K562 (cell line): ENCODE results near the gene EDN2. TPM values are rescaled to one million over a fixed set of nuclear protein-coding genes. Genes with fewer than 3 reads are reported as not detected.

Experiments
- ATAC-seq: fragments of 200-7000 bp; cut with Tn5 transposase; 3 replicates; pipeline ENCODE4 v1.9.1; 2020; ENCODE audit warnings: moderate library complexity
- BruUV-seq: library from RNA; stranded (reverse); fragments of 400-500 nt; replicated peaks from 2 replicates; lab custom pipeline; 2021; lab: Mats Ljungman, UMichigan
- CTCF ChIA-PET: fragments of 300-600 bp; formaldehyde crosslinking; extraction: SDS; loops from one replicate; lab custom pipeline; 2021; ENCODE audit warnings: low intra/inter-chr PET ratio; lab: Yijun Ruan, JAX
- POLR2A ChIA-PET: fragments of 300-600, 350-650 bp; sonication (Branson Sonifier 250); formaldehyde crosslinking; extraction: SDS; loops from one replicate; lab custom pipeline; 2021; ENCODE audit warnings: antibody characterized with exemption, inconsistent platforms; lab: Yijun Ruan, JAX
- DNase-seq, 4 experiments: peaks; one replicate each; pipeline versions ENCODE4 v3.0.0 to v3.0.0-alpha.2; 2011 to 2018; ENCODE audit warnings: low spot score in 3 of 4, mixed read lengths in 3 of 4; ENCODE audit errors: extremely low read depth in 1 of 4
- FAIRE-seq: peaks from 2 replicates; lab custom pipeline; 2011; peaks lifted over from hg19 to GRCh38; lab: Jason Lieb, UNC
- H2AFZ ChIP-seq: 2 replicates; pipeline ENCODE4 v1.6.0; 2011; ENCODE audit warnings: low read depth, low read length, control low read depth, inconsistent platforms
- H3K27ac ChIP-seq: fragments of 200-600 bp; 3 replicates; pipeline ENCODE4 v1.8.0; 2011; ENCODE audit warnings: low read depth, mild to moderate bottlenecking, control low read depth, inconsistent platforms, low read length, moderate library complexity, mixed read lengths; ENCODE audit errors: extremely low read depth
- H3K27me3 ChIP-seq, 2 experiments: fragments of 300-600 bp in 1 of 2; 2 replicates in 1 of 2; 3 replicates in 1 of 2; pipeline versions ENCODE4 v1.6.0 to v1.8.0; 2011; ENCODE audit warnings: inconsistent platforms in 2 of 2, low read length in 2 of 2, mild to moderate bottlenecking in 1 of 2, mixed read lengths in 1 of 2, moderate library complexity in 1 of 2; ENCODE audit not compliant: control insufficient read depth in 2 of 2, insufficient read depth in 2 of 2
- H3K36me3 ChIP-seq: fragments of 300-600 bp; 3 replicates; pipeline ENCODE4 v1.8.0; 2011; ENCODE audit warnings: mild to moderate bottlenecking, low read length, inconsistent platforms; ENCODE audit not compliant: control insufficient read depth, insufficient read depth
- H3K4me1 ChIP-seq, 2 experiments: fragments of 200-600 bp in 1 of 2; replicated peaks in 1 of 2; 2 replicates in 1 of 2; 3 replicates in 1 of 2; pipeline versions ENCODE4 v1.5.1 to v1.8.0; 2011; ENCODE audit warnings: inconsistent platforms in 2 of 2, low read length in 2 of 2, mild to moderate bottlenecking in 1 of 2, mixed read lengths in 1 of 2, moderate library complexity in 1 of 2; ENCODE audit not compliant: control insufficient read depth in 2 of 2, insufficient read depth in 2 of 2
- H3K4me2 ChIP-seq: 2 replicates; pipeline ENCODE4 v1.6.1; 2011; ENCODE audit warnings: low read length, control low read depth, inconsistent platforms, mixed read lengths; ENCODE audit not compliant: insufficient read depth
- H3K4me3 ChIP-seq: fragments of 200-600 bp; sonication (generic), shearing (Covaris generic); 2 replicates; pipeline ENCODE4 v1.5.1; 2016; ENCODE audit warnings: control low read depth, inconsistent platforms
- H3K79me2 ChIP-seq: fragments of 200-600 bp; 3 replicates; pipeline ENCODE4 v1.8.0; 2011; ENCODE audit warnings: low read length, inconsistent platforms; ENCODE audit not compliant: control insufficient read depth, insufficient read depth
- H3K9ac ChIP-seq, 2 experiments: 2 replicates each; pipeline versions ENCODE4 v1.6.0 to v1.6.1; 2011; ENCODE audit warnings: low read depth in 2 of 2, low read length in 2 of 2, control low read depth in 1 of 2, inconsistent platforms in 1 of 2, mild to moderate bottlenecking in 1 of 2, mixed read lengths in 1 of 2; ENCODE audit not compliant: insufficient read depth in 1 of 2
- H3K9me1 ChIP-seq: one replicate; pipeline ENCODE4 v1.6.0; 2011; ENCODE audit warnings: inconsistent platforms, mild to moderate bottlenecking, low read length, moderate library complexity; ENCODE audit not compliant: control insufficient read depth, insufficient read depth
- H3K9me3 ChIP-seq: replicated peaks from 2 replicates; pipeline ENCODE4 v1.5.1; 2011; ENCODE audit warnings: low read depth, low read length, inconsistent platforms; ENCODE audit not compliant: control insufficient read depth, insufficient read depth
- H4K20me1 ChIP-seq: replicated peaks from 2 replicates; pipeline ENCODE4 v1.6.1; 2011; ENCODE audit warnings: low read length, inconsistent platforms, mixed read lengths; ENCODE audit not compliant: control insufficient read depth, insufficient read depth
- GABPB1 ChIP-seq: sonication (generic); formaldehyde crosslinking; IDR thresholded peaks from 2 replicates; pipeline ENCODE4 v1.8.0; 2022; ENCODE audit warnings: mild to moderate bottlenecking, missing genetic modification reagents
- HMG20A ChIP-seq: fragments of 450-650 bp; formaldehyde crosslinking; conservative IDR thresholded peaks from 2 replicates; pipeline ENCODE4 v1.4.0; 2020; ENCODE audit warnings: mild to moderate bottlenecking, mixed read lengths
- MBD2 ChIP-seq: sonication (generic); IDR thresholded peaks from 2 replicates; pipeline ENCODE4 v1.6.1; 2016; ENCODE audit warnings: low read depth, borderline replicate concordance
- MTA2 ChIP-seq: fragments of 450-650 bp; IDR thresholded peaks from 2 replicates; pipeline ENCODE4 v1.6.1; 2016; ENCODE audit warnings: low read depth
- NCOA1 ChIP-seq: fragments of 450-650 bp; IDR thresholded peaks from 2 replicates; pipeline ENCODE4 v1.6.1; 2016; ENCODE audit warnings: low read depth
- NONO ChIP-seq, 2 experiments: fragments of 200-400 bp in 1 of 2; fragments of 450-650 bp in 1 of 2; formaldehyde crosslinking in 1 of 2; IDR thresholded peaks; 2 replicates each; pipeline ENCODE4 v1.6.1; 2017; ENCODE audit warnings: low read depth in 2 of 2, mild to moderate bottlenecking in 2 of 2, moderate library complexity in 2 of 2, low read length in 1 of 2
- PPARD ChIP-seq: fragments of 250-450 bp; sonication (Bioruptor Pico); IDR thresholded peaks from 2 replicates; pipeline ENCODE4 v1.8.0; 2022; ENCODE audit warnings: inconsistent platforms, mild to moderate bottlenecking, moderate library complexity
- SP1 ChIP-seq: sonication (generic); formaldehyde crosslinking; IDR thresholded peaks from 2 replicates; pipeline ENCODE4 v1.8.1; 2022; ENCODE audit warnings: mild to moderate bottlenecking, missing genetic modification reagents
- ZNF778 ChIP-seq: fragments of 450-650 bp; formaldehyde crosslinking; IDR thresholded peaks from 2 replicates; pipeline ENCODE4 v1.4.0; 2020; ENCODE audit warnings: mild to moderate bottlenecking, moderate library complexity
- WGBS: fragments of 100-300 bp; shearing (Covaris generic); methylation state at CpG from one replicate; pipeline ENCODE4 v1.1.6; 2016; ENCODE audit warnings: low coverage, mixed read lengths; ENCODE audit not compliant: insufficient coverage; ENCODE audit errors: missing lambda C conversion rate; 5-methylcytosine and 5-hydroxymethylcytosine counted together
- in situ Hi-C: fragments of 300-500 bp; cut with MboI; formaldehyde crosslinking; loops from 4 replicates; pipeline ENCODE4 v1.15.0; 2018; ENCODE audit warnings: inconsistent platforms, mixed read lengths
- intact Hi-C: fragments of 100-400 bp; cut with micrococcal nuclease; formaldehyde crosslinking; loops from 2 replicates; pipeline ENCODE4 v1.14.2; 2022
- polyA plus RNA-seq, 8 experiments: library from polyadenylated mRNA; depleted of rRNA in 4 of 8; stranded (reverse) in 5 of 8; unstranded in 3 of 8; fragments of >200 nt; fragmentation: Nextera tagmentation in 2 of 8; fragmentation: Illumina TruSeq in 1 of 8; extraction: Ambion mirVana in 2 of 8; extraction: Trizol in 1 of 8; gene quantifications; 2 replicates each; pipeline versions ENCODE4 v1.2.1 to v1.2.3, GENCODE V29; 2011 to 2014; ENCODE audit warnings: inconsistent platforms in 1 of 8, missing spikeins in 1 of 8
- total RNA-seq, 7 experiments: library from RNA; depleted of rRNA in 6 of 7; stranded (reverse); fragments of >200 nt in 6 of 7; fragmentation: Illumina TruSeq in 2 of 7; extraction: Trizol in 2 of 7; gene quantifications; 2 replicates each; pipeline versions ENCODE4 v1.2.1 to v1.2.3, GENCODE V29; 2011 to 2021; ENCODE audit warnings: low replicate concordance in 1 of 7
- TF ChIP-seq, protein P1 (sequence below), 2 experiments: fragments of 450-650 bp in 1 of 2; sonication (generic) in 1 of 2; formaldehyde crosslinking in 1 of 2; IDR thresholded peaks; 2 replicates each; pipeline versions ENCODE4 v1.7.1 to v1.9.0; 2016 to 2022; ENCODE audit warnings: inconsistent platforms in 1 of 2, mild to moderate bottlenecking in 1 of 2, missing genetic modification reagents in 1 of 2
- TF ChIP-seq, protein P2 (sequence below), 3 experiments: IDR thresholded peaks in 2 of 3; conservative IDR thresholded peaks in 1 of 3; 2 replicates each; pipeline ENCODE4 v1.5.1; 2011 to 2012; ENCODE audit warnings: low read length in 3 of 3, mild to moderate bottlenecking in 3 of 3, control low read depth in 2 of 3, improper control_type of control experiment in 1 of 3, inconsistent platforms in 1 of 3, low read depth in 1 of 3, mixed read lengths in 1 of 3, moderate library complexity in 1 of 3; ENCODE audit not compliant: insufficient read depth in 2 of 3

Gene EDN2
- total and polyA plus RNA-seq, 9 of the 15 experiments (the other 6 are each of a cell fraction or from before 2014, with no cell fraction given) = not detected

DNA sequence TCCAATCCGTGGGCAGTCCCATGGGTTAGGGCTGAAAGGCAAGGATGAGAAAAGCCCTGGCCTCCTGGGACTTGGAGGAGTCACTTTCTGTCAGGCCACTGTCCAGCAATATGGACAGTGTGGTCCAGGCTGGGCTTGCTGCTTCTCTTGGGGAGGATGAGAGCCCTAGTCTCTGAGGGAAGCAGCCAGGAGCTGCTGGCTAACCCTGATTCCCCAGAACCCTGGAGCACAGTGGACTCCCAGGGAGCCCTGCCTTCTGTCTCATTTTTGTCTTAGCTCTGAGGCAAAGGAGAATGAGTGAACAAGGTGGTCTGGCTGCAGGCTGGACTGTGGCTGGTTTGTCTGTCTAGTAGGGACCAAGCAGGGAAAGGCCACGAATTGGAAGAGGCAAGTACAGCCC is 23.8 kb upstream of the EDN2 start:
- in situ Hi-C loops = no loop called here
- CTCF ChIA-PET = no interaction called here
- ATAC-seq = no peak
- TF ChIP-seq MTA2 (no peak), SP1 (CRISPR knock-in tag) (no peak), NCOA1 (no peak), PPARD (no peak), MBD2 (no peak), NONO (IDR thresholded peaks at IDR 0.05; ENCODE audit: low read depth in 2 of 2, low read length in 1 of 2) (no peak), HMG20A (CRISPR knock-in tag) (no peak), ZNF778 (no peak), GABPB1 (CRISPR knock-in tag) (no peak)
- TF ChIP-seq, protein P1, sequence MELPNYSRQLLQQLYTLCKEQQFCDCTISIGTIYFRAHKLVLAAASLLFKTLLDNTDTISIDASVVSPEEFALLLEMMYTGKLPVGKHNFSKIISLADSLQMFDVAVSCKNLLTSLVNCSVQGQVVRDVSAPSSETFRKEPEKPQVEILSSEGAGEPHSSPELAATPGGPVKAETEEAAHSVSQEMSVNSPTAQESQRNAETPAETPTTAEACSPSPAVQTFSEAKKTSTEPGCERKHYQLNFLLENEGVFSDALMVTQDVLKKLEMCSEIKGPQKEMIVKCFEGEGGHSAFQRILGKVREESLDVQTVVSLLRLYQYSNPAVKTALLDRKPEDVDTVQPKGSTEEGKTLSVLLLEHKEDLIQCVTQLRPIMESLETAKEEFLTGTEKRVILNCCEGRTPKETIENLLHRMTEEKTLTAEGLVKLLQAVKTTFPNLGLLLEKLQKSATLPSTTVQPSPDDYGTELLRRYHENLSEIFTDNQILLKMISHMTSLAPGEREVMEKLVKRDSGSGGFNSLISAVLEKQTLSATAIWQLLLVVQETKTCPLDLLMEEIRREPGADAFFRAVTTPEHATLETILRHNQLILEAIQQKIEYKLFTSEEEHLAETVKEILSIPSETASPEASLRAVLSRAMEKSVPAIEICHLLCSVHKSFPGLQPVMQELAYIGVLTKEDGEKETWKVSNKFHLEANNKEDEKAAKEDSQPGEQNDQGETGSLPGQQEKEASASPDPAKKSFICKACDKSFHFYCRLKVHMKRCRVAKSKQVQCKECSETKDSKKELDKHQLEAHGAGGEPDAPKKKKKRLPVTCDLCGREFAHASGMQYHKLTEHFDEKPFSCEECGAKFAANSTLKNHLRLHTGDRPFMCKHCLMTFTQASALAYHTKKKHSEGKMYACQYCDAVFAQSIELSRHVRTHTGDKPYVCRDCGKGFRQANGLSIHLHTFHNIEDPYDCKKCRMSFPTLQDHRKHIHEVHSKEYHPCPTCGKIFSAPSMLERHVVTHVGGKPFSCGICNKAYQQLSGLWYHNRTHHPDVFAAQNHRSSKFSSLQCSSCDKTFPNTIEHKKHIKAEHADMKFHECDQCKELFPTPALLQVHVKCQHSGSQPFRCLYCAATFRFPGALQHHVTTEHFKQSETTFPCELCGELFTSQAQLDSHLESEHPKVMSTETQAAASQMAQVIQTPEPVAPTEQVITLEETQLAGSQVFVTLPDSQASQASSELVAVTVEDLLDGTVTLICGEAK (IDR thresholded peaks at IDR 0.05) = no peak
- TF ChIP-seq, protein P1 (CRISPR knock-in tag; IDR thresholded peaks at IDR 0.05) = no peak
- TF ChIP-seq, protein P2, sequence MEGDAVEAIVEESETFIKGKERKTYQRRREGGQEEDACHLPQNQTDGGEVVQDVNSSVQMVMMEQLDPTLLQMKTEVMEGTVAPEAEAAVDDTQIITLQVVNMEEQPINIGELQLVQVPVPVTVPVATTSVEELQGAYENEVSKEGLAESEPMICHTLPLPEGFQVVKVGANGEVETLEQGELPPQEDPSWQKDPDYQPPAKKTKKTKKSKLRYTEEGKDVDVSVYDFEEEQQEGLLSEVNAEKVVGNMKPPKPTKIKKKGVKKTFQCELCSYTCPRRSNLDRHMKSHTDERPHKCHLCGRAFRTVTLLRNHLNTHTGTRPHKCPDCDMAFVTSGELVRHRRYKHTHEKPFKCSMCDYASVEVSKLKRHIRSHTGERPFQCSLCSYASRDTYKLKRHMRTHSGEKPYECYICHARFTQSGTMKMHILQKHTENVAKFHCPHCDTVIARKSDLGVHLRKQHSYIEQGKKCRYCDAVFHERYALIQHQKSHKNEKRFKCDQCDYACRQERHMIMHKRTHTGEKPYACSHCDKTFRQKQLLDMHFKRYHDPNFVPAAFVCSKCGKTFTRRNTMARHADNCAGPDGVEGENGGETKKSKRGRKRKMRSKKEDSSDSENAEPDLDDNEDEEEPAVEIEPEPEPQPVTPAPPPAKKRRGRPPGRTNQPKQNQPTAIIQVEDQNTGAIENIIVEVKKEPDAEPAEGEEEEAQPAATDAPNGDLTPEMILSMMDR (IDR thresholded peaks at IDR 0.05 in 2 of 3, conservative IDR thresholded peaks at IDR 0.05 in 1 of 3; ENCODE audit: insufficient read depth in 2 of 3, low read depth in 1 of 3, low read length in 3 of 3) = no peak

More for the DNA sequence above, 23.8 kb upstream of the EDN2 start:
- Histone ChIP-seq H3K27me3 (peaks cover 57 to 82% of the 10 kb centered on the region in 2 experiments), H3K4me3 (no peak overlapping the region), H3K27ac (no peak overlapping the region), H3K4me1 (peaks cover 5 to 20% of the 10 kb centered on the region in 2 experiments; a peak in 4 of 5 replicates), H3K36me3 (no peaks in the 10 kb centered on the region), H4K20me1 (no peaks in the 10 kb centered on the region; the same call in 1 of the 2 replicates), H3K9me3 (no peaks in the 10 kb centered on the region), H3K4me2 (no peak overlapping the region), H3K79me2 (no peaks in the 10 kb centered on the region), H3K9me1 (peaks cover 2% of the 10 kb centered on the region), H3K9ac (no peak overlapping the region), H2AFZ (no peak overlapping the region)
- no TSS peak for BruUV-seq
- intact Hi-C loops = no loop called here
- DNase-seq (no peak), FAIRE-seq (no peak)
- POLR2A ChIA-PET = interaction anchor here (0.5 kb wide), 1 partner anchor 193 kb away, joined by 3 read pairs; no protein-coding TSS in a partner anchor
- 0% methylated on average over 2 of the region's 2 CpGs for WGBS
